ENCODE measurements around the gene AKT1.

AKT1 gene

DNA sequence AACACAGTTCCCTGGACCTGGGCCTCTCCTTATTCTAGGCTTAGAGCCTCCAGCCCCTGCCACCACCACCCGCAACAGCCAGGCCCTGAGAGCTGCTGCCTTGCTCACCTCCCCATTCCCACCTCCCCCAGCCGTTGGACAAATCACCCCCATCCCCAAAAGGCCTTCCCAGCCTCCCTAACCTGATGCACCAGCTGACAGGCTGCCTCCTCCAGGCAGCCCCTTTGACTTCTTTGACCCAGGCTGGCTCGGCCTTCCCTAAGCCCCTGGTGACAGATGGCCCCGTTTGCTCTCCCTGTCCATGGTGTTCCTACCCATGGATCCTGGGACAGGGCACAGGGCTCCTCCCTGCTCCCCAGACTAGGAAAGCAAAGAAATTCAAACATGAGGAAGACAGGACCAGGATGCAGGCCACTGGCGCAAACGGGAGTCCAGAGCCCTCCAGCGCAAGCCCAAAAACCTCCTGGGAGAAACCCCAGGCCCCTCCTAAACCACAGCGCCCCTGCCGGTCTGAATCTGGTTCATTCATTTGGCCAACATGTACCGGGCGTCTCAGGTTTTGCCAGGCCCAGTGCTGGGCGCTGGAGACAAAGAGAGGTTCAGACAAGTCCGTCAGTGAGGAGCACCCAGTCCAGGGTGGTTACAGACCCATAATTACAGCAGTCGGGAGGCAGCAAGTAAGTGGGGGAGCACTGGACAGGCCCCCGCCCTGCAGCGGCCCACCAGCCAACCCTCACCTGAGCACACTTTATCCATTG is 2.4 kb downstream of the AKT1 start:
- Histone ChIP-seq H3K36me3 (ENCODE audit: control insufficient read depth in 1 of 2, insufficient read depth in 2 of 2, low read length in 2 of 2) (peaks cover 46 to 52% of the 10 kb centered on the region in 2 experiments), H3K4me3 (ENCODE audit: low read depth, low read length) (no peak overlapping the region), H4K91ac (ENCODE audit: low read depth, low read length) (no peak overlapping the region), H3K23ac (ENCODE audit: low read length) (no peak overlapping the region), H3K4ac (ENCODE audit: low read depth, low read length) (peak overlapping the region; percentile 9), H3K27me3 (ENCODE audit: insufficient read depth, low read length) (peaks cover under 1% of the 10 kb centered on the region), H3K79me1 (ENCODE audit: low read length) (peaks cover 15% of the 10 kb centered on the region), H2BK5ac (ENCODE audit: low read depth, low read length, poor library complexity) (no peak overlapping the region), H3K79me2 (ENCODE audit: control insufficient read depth, insufficient read depth, low read length, poor library complexity) (peaks cover 25% of the 10 kb centered on the region), H4K8ac (ENCODE audit: low read depth, low read length) (no peak overlapping the region), H3K9ac (ENCODE audit: low read length) (no peak overlapping the region), H2BK120ac (ENCODE audit: insufficient read depth, low read length, poor library complexity) (no peak overlapping the region), H3K18ac (ENCODE audit: low read length) (peak overlapping the region; percentile 14), H3K14ac (ENCODE audit: low read length) (no peak overlapping the region), H3K9me3 (ENCODE audit: insufficient read depth, low read depth, low read length) (peaks cover 6% of the 10 kb centered on the region), H2AK5ac (ENCODE audit: low read length) (no peak overlapping the region), H3K4me2 (ENCODE audit: low read length) (peak overlapping the region; percentile 75), H2BK12ac (ENCODE audit: low read length) (no peak overlapping the region), H3K27ac (ENCODE audit: low read depth, low read length) (no peak overlapping the region), H4K12ac (ENCODE audit: low read depth, low read length) (no peak overlapping the region), H2AFZ (ENCODE audit: insufficient read depth, low read length, poor library complexity) (no peak overlapping the region), H3K4me1 (ENCODE audit: control insufficient read depth in 1 of 2, insufficient read depth in 2 of 2, low read length in 2 of 2) (peaks cover 16 to 20% of the 10 kb centered on the region in 2 experiments)
- no peak for DNase-seq
- WGBS (ENCODE audit: extremely low coverage, insufficient coverage, insufficient read length), result no CpG with 5 or more reads among the region's 16 CpGs

DNA sequence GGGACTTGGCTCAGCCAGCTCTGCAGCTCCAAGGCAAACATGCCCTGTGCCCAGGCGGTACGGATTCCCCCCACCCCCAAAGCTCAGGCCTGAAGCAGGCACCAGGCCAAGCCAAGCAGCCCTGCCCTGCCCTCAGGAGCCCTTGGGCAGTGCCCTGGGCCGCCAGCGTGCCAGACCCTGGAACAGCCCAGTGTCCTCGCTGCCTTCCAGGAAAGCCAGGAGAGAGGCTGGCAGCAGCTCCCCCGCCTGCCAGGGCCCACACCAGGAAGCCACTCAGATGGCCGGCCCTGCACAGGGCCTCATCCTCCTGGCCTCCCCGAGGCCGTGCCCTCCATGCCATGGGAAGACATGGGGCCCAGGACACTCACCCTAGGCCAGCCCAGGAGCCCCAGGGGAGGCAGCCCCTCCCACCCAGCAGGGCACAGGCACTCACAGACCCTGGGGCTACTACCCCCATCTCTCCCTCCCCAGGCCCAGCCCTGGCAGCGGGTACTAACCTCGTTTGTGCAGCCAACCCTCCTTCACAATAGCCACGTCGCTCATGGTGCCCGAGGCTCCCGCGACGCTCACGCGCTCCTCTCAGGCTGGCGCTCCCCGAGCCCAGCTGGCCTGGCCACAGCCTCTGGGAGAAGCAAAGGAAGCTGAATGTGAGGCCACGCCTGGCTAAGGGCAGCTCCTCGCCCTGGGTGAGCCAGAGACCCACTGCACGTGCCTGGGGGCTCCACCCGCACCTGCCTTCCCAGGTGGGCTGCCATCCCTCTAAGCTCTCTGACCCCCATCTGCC is 3.3 kb downstream of the AKT1 start:
- Histone ChIP-seq H4K8ac (ENCODE audit: low read depth, low read length) (no peak overlapping the region), H2AFZ (ENCODE audit: insufficient read depth, low read length, poor library complexity) (peak overlapping the region; percentile 28), H4K12ac (ENCODE audit: low read depth, low read length) (no peak overlapping the region), H2BK120ac (ENCODE audit: insufficient read depth, low read length, poor library complexity) (no peak overlapping the region), H2BK5ac (ENCODE audit: low read depth, low read length, poor library complexity) (no peak overlapping the region), H3K23ac (ENCODE audit: low read length) (no peak overlapping the region), H3K79me1 (ENCODE audit: low read length) (peaks cover 15% of the 10 kb centered on the region), H3K4me2 (ENCODE audit: low read length) (no peak overlapping the region), H3K18ac (ENCODE audit: low read length) (peak overlapping the region; percentile 52), H3K4me1 (ENCODE audit: control insufficient read depth in 1 of 2, insufficient read depth in 2 of 2, low read length in 2 of 2) (peaks cover 14 to 20% of the 10 kb centered on the region in 2 experiments), H4K91ac (ENCODE audit: low read depth, low read length) (no peak overlapping the region), H3K14ac (ENCODE audit: low read length) (no peak overlapping the region), H2AK5ac (ENCODE audit: low read length) (no peak overlapping the region), H3K4ac (ENCODE audit: low read depth, low read length) (peak overlapping the region; percentile 21), H3K9me3 (ENCODE audit: insufficient read depth, low read depth, low read length) (peaks cover 5% of the 10 kb centered on the region), H2BK12ac (ENCODE audit: low read length) (no peak overlapping the region), H3K9ac (ENCODE audit: low read length) (no peak overlapping the region), H3K27me3 (ENCODE audit: insufficient read depth, low read length) (no peaks in the 10 kb centered on the region), H3K36me3 (ENCODE audit: control insufficient read depth in 1 of 2, insufficient read depth in 2 of 2, low read length in 2 of 2) (peaks cover 54 to 60% of the 10 kb centered on the region in 2 experiments), H3K79me2 (ENCODE audit: control insufficient read depth, insufficient read depth, low read length, poor library complexity) (peaks cover 25% of the 10 kb centered on the region), H3K4me3 (ENCODE audit: low read depth, low read length) (no peak overlapping the region), H3K27ac (ENCODE audit: low read depth, low read length) (no peak overlapping the region)
- WGBS (ENCODE audit: extremely low coverage, insufficient coverage, insufficient read length), result no CpG with 5 or more reads among the region's 25 CpGs
- no peak for DNase-seq

DNA sequence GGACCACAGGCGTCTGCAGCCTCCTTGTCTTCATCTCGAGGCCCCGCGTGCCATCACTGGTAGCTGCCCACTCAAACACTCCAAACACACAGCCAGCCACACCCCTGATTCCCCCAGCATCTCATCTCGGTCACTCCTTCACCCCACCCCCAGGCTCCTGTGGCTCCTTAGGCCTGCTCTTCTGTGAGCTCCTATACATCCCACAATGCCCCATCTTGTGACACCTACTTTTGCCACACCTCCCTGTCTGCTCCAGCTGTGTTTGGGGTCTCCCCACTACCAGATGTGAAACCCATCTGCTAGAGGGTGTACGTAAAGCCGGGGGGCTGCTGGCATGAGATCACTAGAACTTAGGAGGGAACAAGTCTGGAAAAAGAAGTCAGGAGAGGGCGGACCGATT is 4.1 kb downstream of the AKT1 start:
- H2BK5ac ChIP-seq (ENCODE audit: low read depth, low read length, poor library complexity), result no peak overlapping the region
- H3K18ac ChIP-seq (ENCODE audit: low read length), result peak overlapping the region; percentile 29
- H3K79me2 ChIP-seq (ENCODE audit: control insufficient read depth, insufficient read depth, low read length, poor library complexity), result peaks cover 25% of the 10 kb centered on the region
- no CpG with 5 or more reads among the region's 9 CpGs for WGBS (ENCODE audit: extremely low coverage, insufficient coverage, insufficient read length)
- peaks cover 15% of the 10 kb centered on the region for H3K79me1 ChIP-seq (ENCODE audit: low read length)
- no peak overlapping the region for H4K12ac ChIP-seq (ENCODE audit: low read depth, low read length)
- H3K4me1 ChIP-seq (ENCODE audit: control insufficient read depth in 1 of 2, insufficient read depth in 2 of 2, low read length in 2 of 2), result peaks cover 14 to 20% of the 10 kb centered on the region in 2 experiments
- H2AFZ ChIP-seq (ENCODE audit: insufficient read depth, low read length, poor library complexity), result no peak overlapping the region
- no peak overlapping the region for H3K23ac ChIP-seq (ENCODE audit: low read length)
- H2AK5ac ChIP-seq (ENCODE audit: low read length), result no peak overlapping the region
- peaks cover 5% of the 10 kb centered on the region for H3K9me3 ChIP-seq (ENCODE audit: insufficient read depth, low read depth, low read length)
- H3K14ac ChIP-seq (ENCODE audit: low read length), result no peak overlapping the region
- no peak overlapping the region for H3K4me2 ChIP-seq (ENCODE audit: low read length)
- H2BK120ac ChIP-seq (ENCODE audit: insufficient read depth, low read length, poor library complexity), result no peak overlapping the region
- no peak overlapping the region for H3K9ac ChIP-seq (ENCODE audit: low read length)
- no peak overlapping the region for H3K4me3 ChIP-seq (ENCODE audit: low read depth, low read length)
- H3K27me3 ChIP-seq (ENCODE audit: insufficient read depth, low read length), result no peaks in the 10 kb centered on the region
- no peak overlapping the region for H4K8ac ChIP-seq (ENCODE audit: low read depth, low read length)
- H3K4ac ChIP-seq (ENCODE audit: low read depth, low read length), result no peak overlapping the region
- H3K36me3 ChIP-seq (ENCODE audit: control insufficient read depth in 1 of 2, insufficient read depth in 2 of 2, low read length in 2 of 2), result peaks cover 63 to 68% of the 10 kb centered on the region in 2 experiments
- no peak for DNase-seq
- H3K27ac ChIP-seq (ENCODE audit: low read depth, low read length), result no peak overlapping the region
- H2BK12ac ChIP-seq (ENCODE audit: low read length), result no peak overlapping the region
- H4K91ac ChIP-seq (ENCODE audit: low read depth, low read length), result no peak overlapping the region

DNA sequence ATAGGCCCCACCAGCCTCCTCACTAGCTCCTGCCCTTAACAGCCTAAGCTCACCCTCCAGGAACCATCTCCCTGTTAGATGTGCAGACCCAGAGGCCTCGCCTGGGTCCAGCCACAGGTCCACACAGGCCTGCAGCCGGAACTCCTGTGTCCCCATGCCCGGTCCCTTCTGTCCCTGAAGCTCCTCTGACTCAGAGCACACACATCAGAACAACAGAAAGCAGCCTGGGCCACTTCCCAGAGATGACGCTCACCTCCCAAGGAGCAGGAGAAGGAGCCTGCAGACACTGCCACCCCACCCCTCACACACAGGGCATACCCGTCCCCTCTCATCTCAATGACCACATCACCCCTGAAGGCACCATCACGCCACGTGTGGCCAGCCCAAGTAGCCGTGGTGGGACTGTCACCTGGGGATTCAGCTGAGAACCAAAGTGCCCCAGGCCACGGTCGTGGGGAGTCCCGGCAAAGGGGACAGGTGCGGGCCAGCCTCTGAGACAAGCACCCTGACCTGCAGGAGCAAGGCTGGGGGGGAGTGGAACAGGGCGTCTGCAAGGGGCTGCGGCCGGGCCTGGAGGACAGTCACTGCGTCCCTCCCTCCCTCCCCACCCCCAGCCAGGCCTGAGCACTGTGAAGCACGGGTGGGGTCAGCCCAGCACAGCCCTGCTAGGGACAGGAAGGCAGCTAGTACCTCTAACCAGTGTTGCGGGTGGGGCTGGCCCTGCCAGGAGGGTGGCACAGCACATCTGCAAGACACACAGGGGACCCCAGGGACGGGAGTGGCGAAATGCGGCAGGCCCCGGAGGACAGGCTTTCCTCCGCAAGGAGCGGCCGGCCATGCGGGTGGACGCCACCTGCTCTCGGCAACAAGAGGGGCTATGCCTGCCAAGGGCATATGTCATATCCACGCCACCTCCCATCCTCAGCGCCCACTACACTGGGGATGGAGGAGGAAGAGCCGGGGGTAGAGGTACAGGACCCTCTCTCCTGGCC is 5.5 kb downstream of the AKT1 start:
- Histone ChIP-seq H3K27ac (ENCODE audit: low read depth, low read length) (no peak overlapping the region), H3K4me1 (ENCODE audit: control insufficient read depth in 1 of 2, insufficient read depth in 2 of 2, low read length in 2 of 2) (peaks cover 8 to 14% of the 10 kb centered on the region in 2 experiments), H2BK12ac (ENCODE audit: low read length) (no peak overlapping the region), H2BK120ac (ENCODE audit: insufficient read depth, low read length, poor library complexity) (no peak overlapping the region), H3K23ac (ENCODE audit: low read length) (no peak overlapping the region), H3K9me3 (ENCODE audit: insufficient read depth, low read depth, low read length) (peaks cover 4% of the 10 kb centered on the region), H3K79me1 (ENCODE audit: low read length) (peaks cover 8% of the 10 kb centered on the region), H3K27me3 (ENCODE audit: insufficient read depth, low read length) (no peaks in the 10 kb centered on the region), H2AK5ac (ENCODE audit: low read length) (no peak overlapping the region), H3K79me2 (ENCODE audit: control insufficient read depth, insufficient read depth, low read length, poor library complexity) (peaks cover 20% of the 10 kb centered on the region), H3K4me2 (ENCODE audit: low read length) (no peak overlapping the region), H4K91ac (ENCODE audit: low read depth, low read length) (no peak overlapping the region), H3K4me3 (ENCODE audit: low read depth, low read length) (no peak overlapping the region), H4K12ac (ENCODE audit: low read depth, low read length) (no peak overlapping the region), H3K9ac (ENCODE audit: low read length) (no peak overlapping the region), H3K36me3 (ENCODE audit: control insufficient read depth in 1 of 2, insufficient read depth in 2 of 2, low read length in 2 of 2) (peaks cover 74 to 79% of the 10 kb centered on the region in 2 experiments), H3K14ac (ENCODE audit: low read length) (no peak overlapping the region), H4K8ac (ENCODE audit: low read depth, low read length) (no peak overlapping the region), H2AFZ (ENCODE audit: insufficient read depth, low read length, poor library complexity) (no peak overlapping the region), H2BK5ac (ENCODE audit: low read depth, low read length, poor library complexity) (no peak overlapping the region), H3K18ac (ENCODE audit: low read length) (no peak overlapping the region), H3K4ac (ENCODE audit: low read depth, low read length) (peak overlapping the region; percentile 9)
- DNase-seq, result no peak
- WGBS (ENCODE audit: extremely low coverage, insufficient coverage, insufficient read length), result no CpG with 5 or more reads among the region's 31 CpGs

All from trophoblast cell (in vitro differentiated cells and primary cell).